ENCODE data around the gene FMNL3. TPM values are rescaled to one million over a fixed set of nuclear protein-coding genes. Genes with fewer than 3 reads are reported as not detected.
"Not testable (repeated sequence)": the region's sequence is repeated elsewhere in the genome, so short reads cannot be mapped to it uniquely, and the experiment has no call there.

FMNL3 gene
- total RNA-seq, 2 experiments from 2014 or later, result 20.0 to 20.7 TPM

DNA sequence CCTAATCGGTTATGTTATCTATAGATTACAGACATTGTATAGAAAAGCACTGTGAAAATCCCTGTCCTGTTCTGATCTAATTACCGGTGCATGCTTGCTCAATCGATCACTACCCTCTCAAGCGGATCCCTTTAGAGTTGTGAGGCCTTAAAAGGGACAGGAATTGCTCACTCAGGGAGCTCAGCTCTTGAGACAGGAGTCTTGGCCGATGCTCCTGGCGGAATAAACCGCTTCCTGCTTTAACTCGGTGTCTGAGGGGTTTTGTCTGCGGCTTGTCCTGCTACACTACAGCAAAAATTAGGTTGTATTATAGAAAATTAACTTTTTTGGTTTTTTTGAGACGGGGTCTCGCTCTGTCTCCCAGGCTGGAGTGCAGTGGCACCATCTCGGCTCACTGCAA is 33.1 kb upstream of the FMNL3 start:
- not testable (repeated sequence) for H3K27me3 Mint-ChIP-seq (ENCODE audit: low read depth); DNase-seq; H3K27ac Mint-ChIP-seq; H3K4me3 Mint-ChIP-seq; H3K9me3 Mint-ChIP-seq
- Mint-ChIP-seq H3K4me1 (ENCODE audit: low read depth) (peaks cover 29% of the 10 kb centered on the region), H3K36me3 (ENCODE audit: low read depth) (peaks cover 31% of the 10 kb centered on the region)
- intact Hi-C loops (cut with micrococcal nuclease), result loop anchor here (2.0 to 5.0 kb wide), 3 partner anchors 77 to 417 kb away; partner anchors contain the start of gene TROAP
- CTCF ChIA-PET, result interaction anchor here (1.0 to 3.3 kb wide), 10 partner anchors 10 to 127 kb away, joined by 3 to 41 read pairs (median 6); no protein-coding TSS in a partner anchor

GRCh38 chr12:49738721-49739120 is 31.5 kb upstream of the FMNL3 start:
- H3K27ac Mint-ChIP-seq; intact Hi-C loops (cut with micrococcal nuclease); H3K9me3 Mint-ChIP-seq; DNase-seq; H3K27me3 Mint-ChIP-seq (ENCODE audit: low read depth); H3K4me3 Mint-ChIP-seq: not testable (repeated sequence)
- H3K36me3 Mint-ChIP-seq (ENCODE audit: low read depth), result peaks cover 22% of the 10 kb centered on the region
- CTCF ChIA-PET, result interaction anchor here (1.1 to 1.7 kb wide), 4 partner anchors 10 to 95 kb away, joined by 3 to 7 read pairs (median 3); no protein-coding TSS in a partner anchor
- H3K4me1 Mint-ChIP-seq (ENCODE audit: low read depth), result peaks cover 16% of the 10 kb centered on the region

- H3K4me1 Mint-ChIP-seq (ENCODE audit: low read depth); H3K27ac Mint-ChIP-seq; H3K9me3 Mint-ChIP-seq; CTCF ChIA-PET; H3K36me3 Mint-ChIP-seq (ENCODE audit: low read depth); H3K4me3 Mint-ChIP-seq; H3K27me3 Mint-ChIP-seq (ENCODE audit: low read depth); DNase-seq; intact Hi-C loops (cut with micrococcal nuclease): not testable (repeated sequence)
These were observed 27.7 kb upstream of the FMNL3 start for GRCh38 chr12:49734900-49735299.

DNA sequence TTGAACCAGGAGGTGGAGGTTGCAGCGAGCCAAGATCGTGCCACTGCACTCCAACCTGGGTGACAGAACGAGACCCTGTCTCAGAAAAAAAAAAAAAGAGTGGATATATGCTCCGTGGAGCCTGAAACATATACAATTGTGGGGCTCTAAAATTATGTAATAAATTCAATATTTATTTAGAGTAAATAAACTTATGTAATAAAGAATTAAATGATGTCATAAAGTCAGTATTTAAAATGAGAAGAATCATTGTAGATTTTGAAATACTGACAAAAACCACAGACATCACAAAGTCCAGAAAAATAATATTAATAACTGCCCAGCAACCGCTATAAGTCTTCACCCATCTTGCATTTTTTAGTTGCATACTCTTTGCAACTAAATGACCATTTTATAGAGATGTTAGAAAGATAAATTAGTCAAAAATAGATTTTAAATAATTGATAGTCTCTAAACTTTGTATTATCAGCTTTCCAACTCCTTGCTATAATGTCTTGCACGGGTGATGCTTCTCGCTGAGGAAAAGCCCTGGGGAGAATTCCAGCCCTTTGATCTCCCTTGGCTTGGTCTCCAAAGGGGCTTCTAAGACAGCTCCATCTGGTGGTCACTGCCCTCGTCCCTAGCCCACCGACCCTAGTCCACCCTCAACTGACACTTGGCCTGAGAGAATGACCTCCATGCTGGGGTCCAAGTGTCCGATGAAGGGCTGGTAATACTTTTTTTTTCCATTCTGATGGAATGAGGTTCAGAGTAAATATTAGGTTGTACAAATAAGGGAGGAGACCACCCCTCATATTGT is 26.2 kb upstream of the FMNL3 start:
- Mint-ChIP-seq H3K4me3 (no peak overlapping the region), H3K4me1 (ENCODE audit: low read depth) (no peaks in the 10 kb centered on the region), H3K27me3 (ENCODE audit: low read depth) (no peaks in the 10 kb centered on the region), H3K36me3 (ENCODE audit: low read depth) (no peaks in the 10 kb centered on the region), H3K9me3 (peaks cover 1% of the 10 kb centered on the region), H3K27ac (no peak overlapping the region)
- DNase-seq, result no peak
- intact Hi-C loops (cut with micrococcal nuclease), result no loop called here
- CTCF ChIA-PET, result interaction anchor here (1.3 kb wide), 1 partner anchor 107 kb away, joined by 3 read pairs; no protein-coding TSS in a partner anchor

DNA sequence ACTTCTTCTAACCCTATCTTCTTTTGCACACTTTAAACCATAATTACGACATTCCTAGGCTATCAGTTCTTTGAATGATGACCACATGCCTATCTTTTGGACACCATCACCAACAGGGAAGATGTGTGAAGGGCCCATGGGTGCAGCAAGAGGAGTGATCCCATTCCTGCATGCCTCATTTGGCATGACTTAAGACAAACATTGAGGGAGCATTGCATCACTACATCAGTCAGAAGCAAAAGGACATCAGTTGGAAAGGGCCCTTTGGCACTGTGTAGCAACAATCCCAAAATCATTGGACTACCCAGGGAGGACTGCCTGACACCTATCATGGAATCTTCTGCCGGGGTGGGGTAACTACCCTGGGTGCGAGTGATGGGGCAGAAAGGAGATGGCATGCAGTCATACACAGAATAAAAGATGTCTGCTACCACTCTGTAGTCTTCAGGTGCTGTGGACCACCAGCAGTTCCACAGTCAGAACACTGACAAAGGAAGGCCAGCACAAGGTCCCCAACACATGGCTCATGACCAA is 23.4 kb upstream of the FMNL3 start:
- H3K4me3 Mint-ChIP-seq, result no peak overlapping the region
- H3K9me3 Mint-ChIP-seq, result peaks cover 1% of the 10 kb centered on the region
- no peaks in the 10 kb centered on the region for H3K36me3 Mint-ChIP-seq (ENCODE audit: low read depth)
- no peak for DNase-seq
- no peak overlapping the region for H3K27ac Mint-ChIP-seq
- CTCF ChIA-PET, result no interaction called here
- H3K4me1 Mint-ChIP-seq (ENCODE audit: low read depth), result no peaks in the 10 kb centered on the region
- intact Hi-C loops (cut with micrococcal nuclease), result no loop called here
- H3K27me3 Mint-ChIP-seq (ENCODE audit: low read depth), result no peaks in the 10 kb centered on the region

GRCh38 chr12:49730050-49730449 is 22.8 kb upstream of the FMNL3 start:
- DNase-seq, result no peak
- H3K4me1 Mint-ChIP-seq (ENCODE audit: low read depth), result no peaks in the 10 kb centered on the region
- H3K4me3 Mint-ChIP-seq, result no peak overlapping the region
- no peaks in the 10 kb centered on the region for H3K36me3 Mint-ChIP-seq (ENCODE audit: low read depth)
- H3K27me3 Mint-ChIP-seq (ENCODE audit: low read depth), result peaks cover 2% of the 10 kb centered on the region
- CTCF ChIA-PET, result no interaction called here
- intact Hi-C loops (cut with micrococcal nuclease), result no loop called here
- H3K9me3 Mint-ChIP-seq, result no peaks in the 10 kb centered on the region
- no peak overlapping the region for H3K27ac Mint-ChIP-seq

- no peaks in the 10 kb centered on the region for H3K9me3 Mint-ChIP-seq
- no peak for DNase-seq
- intact Hi-C loops (cut with micrococcal nuclease), result no loop called here
- CTCF ChIA-PET, result no interaction called here
- H3K4me3 Mint-ChIP-seq, result no peak overlapping the region
- H3K4me1 Mint-ChIP-seq (ENCODE audit: low read depth), result no peaks in the 10 kb centered on the region
- no peaks in the 10 kb centered on the region for H3K36me3 Mint-ChIP-seq (ENCODE audit: low read depth)
- H3K27me3 Mint-ChIP-seq (ENCODE audit: low read depth), result peaks cover 2% of the 10 kb centered on the region
- no peak overlapping the region for H3K27ac Mint-ChIP-seq
These were observed 21.2 kb upstream of the FMNL3 start for GRCh38 chr12:49728446-49728845.

DNA sequence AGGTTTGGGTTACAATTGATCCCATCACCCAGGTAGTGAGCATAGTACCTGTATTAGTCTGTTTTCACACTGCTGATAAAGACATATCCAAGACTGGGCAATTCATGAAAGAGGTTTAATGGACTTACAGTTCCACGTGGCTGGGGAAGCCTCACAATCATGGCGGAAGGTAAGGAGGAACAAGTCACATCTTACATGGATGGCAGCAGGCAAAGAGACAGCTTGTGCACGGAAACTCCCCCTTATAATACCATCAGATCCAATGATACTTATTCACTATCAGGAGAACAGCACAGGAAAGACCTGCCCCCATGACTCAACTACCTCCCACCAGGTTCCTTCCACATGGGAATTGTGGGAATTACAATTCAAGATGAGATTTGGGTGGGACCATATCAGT is 14.2 kb upstream of the FMNL3 start:
- H3K4me1 Mint-ChIP-seq (ENCODE audit: low read depth); H3K27me3 Mint-ChIP-seq (ENCODE audit: low read depth); H3K27ac Mint-ChIP-seq; DNase-seq; intact Hi-C loops (cut with micrococcal nuclease); H3K36me3 Mint-ChIP-seq (ENCODE audit: low read depth); H3K9me3 Mint-ChIP-seq; H3K4me3 Mint-ChIP-seq: not testable (repeated sequence)
- CTCF ChIA-PET, result interaction anchor here (0.9 to 1.7 kb wide), 2 partner anchors 57 to 302 kb away, joined by 3 to 5 read pairs; no protein-coding TSS in a partner anchor

DNA sequence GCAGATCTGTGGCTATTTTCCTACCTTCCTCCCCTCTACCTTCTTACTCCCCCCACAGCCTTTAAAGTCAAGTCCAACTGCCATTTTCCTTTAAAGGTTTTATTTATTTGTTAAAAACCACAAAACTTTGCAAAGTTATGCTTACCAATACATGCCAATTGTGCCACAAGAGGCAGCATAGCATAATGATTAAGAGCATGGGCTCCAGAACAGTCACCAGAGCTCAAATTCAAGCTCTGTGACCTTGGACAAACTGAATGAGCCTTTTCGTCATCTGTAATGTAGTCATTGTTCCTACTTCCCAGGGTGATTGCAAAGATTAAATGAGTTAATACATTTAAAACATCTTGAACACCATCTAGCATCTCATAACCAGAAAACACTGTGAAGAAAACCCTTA is 13.0 kb upstream of the FMNL3 start:
- no peaks in the 10 kb centered on the region for H3K9me3 Mint-ChIP-seq
- no peak for DNase-seq
- intact Hi-C loops (cut with micrococcal nuclease), result no loop called here
- no peak overlapping the region for H3K4me3 Mint-ChIP-seq
- H3K27ac Mint-ChIP-seq, result no peak overlapping the region
- CTCF ChIA-PET, result interaction anchor here (1.0 to 1.8 kb wide), 3 partner anchors 17 to 58 kb away, joined by 3 to 5 read pairs (median 5); no protein-coding TSS in a partner anchor
- H3K36me3 Mint-ChIP-seq (ENCODE audit: low read depth), result no peaks in the 10 kb centered on the region
- H3K27me3 Mint-ChIP-seq (ENCODE audit: low read depth), result no peaks in the 10 kb centered on the region
- H3K4me1 Mint-ChIP-seq (ENCODE audit: low read depth), result no peaks in the 10 kb centered on the region

GRCh38 chr12:49717800-49718199 is 10.6 kb upstream of the FMNL3 start:
- H3K4me1 Mint-ChIP-seq (ENCODE audit: low read depth); H3K9me3 Mint-ChIP-seq; H3K27me3 Mint-ChIP-seq (ENCODE audit: low read depth); H3K27ac Mint-ChIP-seq; H3K4me3 Mint-ChIP-seq; H3K36me3 Mint-ChIP-seq (ENCODE audit: low read depth); DNase-seq; intact Hi-C loops (cut with micrococcal nuclease): not testable (repeated sequence)
- CTCF ChIA-PET, result interaction anchor here (0.6 to 17.1 kb wide), 4 partner anchors 60 to 1057 kb away, joined by 3 to 450 read pairs (median 11); no protein-coding TSS in a partner anchor

DNA sequence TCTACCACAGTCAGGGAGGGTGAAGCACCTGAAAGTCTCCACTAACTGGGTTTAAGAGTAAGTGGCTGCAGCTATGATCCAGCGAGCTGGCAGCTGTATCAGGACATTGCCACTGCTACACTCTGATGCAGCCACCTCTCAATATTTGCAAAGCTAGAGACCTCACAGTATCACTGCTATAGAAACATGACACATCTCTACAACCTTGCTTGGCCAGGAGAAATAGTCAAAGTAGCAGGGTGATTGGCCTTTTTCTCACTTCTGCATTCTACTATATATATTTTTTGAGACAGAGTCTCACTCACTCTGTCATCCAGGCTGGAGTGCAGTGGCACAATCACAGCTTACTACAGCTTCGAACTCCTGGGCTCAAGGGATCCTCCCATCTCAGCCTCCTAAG is 9.3 kb upstream of the FMNL3 start:
- no peak overlapping the region for H3K27ac Mint-ChIP-seq
- H3K27me3 Mint-ChIP-seq (ENCODE audit: low read depth), result peaks cover 2% of the 10 kb centered on the region
- DNase-seq, result no peak
- H3K4me3 Mint-ChIP-seq, result no peak overlapping the region
- H3K36me3 Mint-ChIP-seq (ENCODE audit: low read depth), result no peaks in the 10 kb centered on the region
- CTCF ChIA-PET, result interaction anchor here (1.2 to 17.1 kb wide), 4 partner anchors 46 to 75 kb away, joined by 3 to 450 read pairs (median 12); no protein-coding TSS in a partner anchor
- no peaks in the 10 kb centered on the region for H3K4me1 Mint-ChIP-seq (ENCODE audit: low read depth)
- H3K9me3 Mint-ChIP-seq, result no peaks in the 10 kb centered on the region
- intact Hi-C loops (cut with micrococcal nuclease), result no loop called here

- H3K27me3 Mint-ChIP-seq (ENCODE audit: low read depth); intact Hi-C loops (cut with micrococcal nuclease); H3K27ac Mint-ChIP-seq; DNase-seq; H3K4me1 Mint-ChIP-seq (ENCODE audit: low read depth); H3K36me3 Mint-ChIP-seq (ENCODE audit: low read depth); H3K9me3 Mint-ChIP-seq; H3K4me3 Mint-ChIP-seq: not testable (repeated sequence)
- CTCF ChIA-PET, result interaction anchor here (1.1 to 17.1 kb wide), 3 partner anchors 40 to 72 kb away, joined by 6 to 450 read pairs (median 16); no protein-coding TSS in a partner anchor
These were observed 6.7 kb upstream of the FMNL3 start for GRCh38 chr12:49713952-49714351.

All from activated naive CD4-positive, alpha-beta T cell treated with anti-CD3 and anti-CD28 coated beads for 36 hours (primary cell).